NCI-H345 treated with DMSO at 0.1 percent for 48 hours (cell line): Measurements from ENCODE around the gene ABI3BP.
"Not testable (repeated sequence)": the region's sequence is repeated elsewhere in the genome, so short reads cannot be mapped to it uniquely, and the experiment has no call there.

Experiments used
- DNase-seq: peaks from one replicate; lab custom pipeline; 2025; ENCODE audit not compliant: unreplicated experiment; lab: John Stamatoyannopoulos, UW

ABI3BP gene

DNA sequence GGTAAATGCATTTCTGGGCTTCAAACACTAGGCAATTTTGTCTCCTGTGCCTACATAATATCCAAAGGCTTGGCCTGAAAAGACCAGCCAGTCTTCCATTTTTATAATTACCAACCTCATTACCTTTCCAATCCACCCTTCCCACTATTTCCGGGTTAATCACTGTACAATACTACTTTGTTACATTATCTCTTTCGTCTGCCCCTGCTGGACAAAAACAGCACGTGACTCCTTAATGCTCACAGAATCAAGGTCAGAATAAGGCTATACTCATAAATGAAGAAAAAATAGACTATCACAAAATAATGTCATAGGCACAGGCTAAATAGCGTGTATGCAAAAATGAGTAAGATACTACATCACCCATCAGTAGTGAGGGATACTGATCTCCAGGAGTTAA is 40.1 kb downstream of the ABI3BP start:
- no peak for DNase-seq

DNA sequence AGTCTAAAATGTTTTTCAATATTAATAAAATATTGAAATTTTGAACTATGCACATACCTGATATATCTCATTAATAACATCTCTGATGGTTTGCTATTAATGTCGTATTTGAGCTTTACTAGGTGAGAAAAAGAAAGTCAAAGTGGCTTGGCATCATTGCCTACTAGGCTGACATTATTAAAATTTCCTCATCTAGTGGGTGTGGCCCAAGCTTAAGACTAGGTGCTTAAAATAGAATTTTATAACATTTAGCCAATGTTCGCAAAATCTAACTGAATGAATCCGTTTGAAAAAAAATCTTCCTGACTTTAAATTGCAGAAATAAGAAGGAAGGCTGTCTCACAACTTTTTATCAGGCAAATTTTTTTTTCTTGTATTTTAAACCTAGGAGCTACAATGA is 46.1 kb downstream of the ABI3BP start:
- DNase-seq, result no peak

DNA sequence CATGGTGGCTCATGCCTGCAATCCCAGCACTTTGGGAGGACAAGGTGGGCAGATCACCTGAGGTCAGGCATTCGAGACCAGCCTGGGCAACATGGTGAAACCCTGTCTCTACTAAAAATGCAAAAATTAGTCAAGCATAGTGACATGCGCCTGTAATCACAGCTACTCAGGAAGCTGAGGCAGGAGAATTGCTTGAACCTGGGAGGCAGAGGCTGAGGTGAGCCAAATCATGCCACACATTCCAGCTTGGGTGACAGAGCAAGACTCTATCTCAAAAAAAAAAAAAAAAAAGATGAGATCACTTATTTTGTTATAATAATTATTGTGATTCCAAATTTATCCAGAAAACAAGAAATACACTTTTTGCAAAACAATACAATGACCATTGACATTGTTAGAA is 47.1 kb downstream of the ABI3BP start:
- not testable (repeated sequence) for DNase-seq

DNA sequence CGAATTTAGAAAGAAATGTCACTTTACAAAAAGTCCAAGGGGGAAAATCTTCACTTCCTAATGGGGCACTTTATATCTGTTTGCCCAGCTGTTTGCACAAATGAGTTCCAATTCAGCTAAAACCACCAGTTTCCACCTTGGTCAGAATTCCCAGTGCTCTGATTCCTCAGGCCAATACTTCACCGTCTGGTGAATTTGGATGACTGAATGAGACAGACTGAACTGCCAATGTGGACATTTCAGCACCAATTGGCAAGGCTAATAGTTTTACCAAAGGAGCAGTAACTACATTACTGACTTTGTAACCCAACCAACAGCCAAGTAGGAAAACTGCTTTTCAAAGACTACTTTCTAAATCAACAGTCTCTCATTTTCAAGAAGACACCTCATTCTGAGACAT is 51.8 kb downstream of the ABI3BP start:
- DNase-seq, result no peak

DNA sequence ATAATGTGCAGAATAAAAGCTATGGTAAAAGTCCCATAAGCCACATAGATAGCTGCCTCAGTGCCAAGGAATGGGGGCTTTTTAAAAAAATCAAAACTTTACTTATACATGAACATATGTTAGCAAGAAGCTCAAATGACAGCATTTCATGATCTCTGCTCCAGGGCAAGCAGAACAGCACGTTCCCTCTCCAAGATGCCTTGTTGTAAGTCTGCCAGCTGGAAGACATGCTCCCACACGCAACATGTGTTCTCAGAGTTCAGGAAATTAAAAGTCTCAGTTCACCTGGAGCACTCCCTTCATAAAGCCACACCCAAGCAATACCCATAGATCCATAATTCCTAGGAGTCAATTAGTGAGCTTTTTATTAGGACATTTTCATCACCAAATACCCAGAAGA is 52.2 kb downstream of the ABI3BP start:
- no peak for DNase-seq

DNA sequence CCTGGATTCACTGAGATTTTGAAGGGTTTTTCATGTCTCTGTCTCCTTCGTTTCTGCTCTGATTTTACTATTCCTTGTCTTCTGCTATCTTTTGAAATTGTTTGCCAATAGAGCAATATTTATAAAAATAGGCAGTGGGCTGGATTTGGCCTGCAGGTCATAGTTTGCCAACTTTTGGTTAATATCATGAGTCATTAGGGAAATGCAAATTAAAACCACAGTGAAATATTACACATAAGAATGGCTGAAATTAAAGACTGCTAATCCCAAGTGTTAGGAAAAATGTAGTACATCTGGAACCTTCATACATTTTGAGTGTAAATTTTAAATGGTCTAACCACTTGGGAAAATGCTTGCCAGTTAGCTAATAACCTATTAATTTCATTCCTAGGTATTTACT is 56.3 kb downstream of the ABI3BP start:
- no peak for DNase-seq

DNA sequence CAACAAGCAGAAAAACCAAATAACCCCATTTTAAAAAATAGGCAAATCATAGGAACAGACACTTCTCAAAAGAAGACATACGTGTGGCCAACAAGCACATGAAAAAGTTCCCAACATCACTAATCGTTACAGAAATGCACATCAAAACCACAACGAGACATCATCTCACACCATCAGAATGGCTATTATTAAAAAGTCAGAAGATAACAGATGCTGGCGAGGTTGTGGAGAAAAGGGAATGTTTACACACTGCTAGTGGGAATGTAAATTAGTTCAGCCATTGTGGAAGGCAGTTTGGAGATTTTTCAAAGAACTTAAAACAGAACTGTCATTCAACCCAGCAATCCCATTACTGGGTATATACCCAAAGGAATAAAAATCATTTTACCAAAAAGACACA is 60.7 kb downstream of the ABI3BP start:
- DNase-seq, result no peak

DNA sequence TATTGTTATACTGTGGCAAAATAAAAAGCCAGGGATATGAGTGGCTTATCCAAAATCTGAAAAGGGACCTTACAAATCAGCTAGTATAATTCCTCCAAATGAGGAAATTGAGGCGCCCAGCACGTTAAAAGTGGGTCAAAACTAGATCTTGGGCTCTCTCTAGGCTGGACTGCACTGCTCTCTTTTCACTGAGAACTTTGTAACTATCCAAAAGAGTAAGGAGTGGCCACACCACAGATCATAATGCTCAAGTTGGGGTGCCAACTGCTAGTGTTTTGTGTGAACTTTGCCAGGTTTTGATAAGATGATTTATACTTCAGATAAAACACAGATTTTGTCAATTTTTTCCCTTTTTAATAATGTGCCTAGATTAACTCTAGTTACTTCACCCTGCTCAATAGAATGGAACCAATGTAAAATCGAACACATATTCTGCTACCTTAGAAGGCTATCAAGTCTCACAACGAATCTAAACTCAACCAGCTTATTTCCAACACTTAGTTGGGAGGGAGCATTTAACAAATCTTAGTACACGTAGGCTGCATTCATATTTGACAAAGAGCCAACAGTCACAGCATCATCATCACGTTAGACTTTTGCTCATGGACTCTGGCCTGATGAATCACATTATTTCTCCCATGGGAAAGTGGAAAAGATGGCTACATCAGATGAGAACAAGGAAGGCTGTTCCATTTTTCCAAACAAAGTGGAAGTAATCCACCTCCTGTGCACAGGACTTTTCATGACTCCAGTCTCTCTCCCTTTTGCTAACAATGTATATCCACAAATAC is 64.4 kb downstream of the ABI3BP start:
- DNase-seq, result no peak

DNA sequence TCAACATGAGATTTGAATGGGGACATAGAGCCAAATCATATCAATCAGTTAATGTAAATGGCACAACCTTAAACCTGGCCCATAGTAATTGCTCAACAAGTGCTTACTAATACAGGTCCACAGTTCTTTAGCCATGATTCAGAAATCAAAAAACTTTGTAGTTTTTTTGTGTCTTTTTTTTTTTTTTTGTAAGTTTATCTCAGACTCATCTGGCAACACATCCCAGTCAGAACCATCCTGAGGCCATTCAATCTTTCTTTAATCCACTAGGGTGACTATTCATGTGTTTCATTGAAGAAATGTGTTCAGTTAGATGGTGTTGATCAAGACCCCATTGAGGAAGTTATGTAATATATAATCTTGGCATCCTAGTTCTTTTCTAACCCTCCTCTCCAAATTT is 65.4 kb downstream of the ABI3BP start:
- no peak for DNase-seq

DNA sequence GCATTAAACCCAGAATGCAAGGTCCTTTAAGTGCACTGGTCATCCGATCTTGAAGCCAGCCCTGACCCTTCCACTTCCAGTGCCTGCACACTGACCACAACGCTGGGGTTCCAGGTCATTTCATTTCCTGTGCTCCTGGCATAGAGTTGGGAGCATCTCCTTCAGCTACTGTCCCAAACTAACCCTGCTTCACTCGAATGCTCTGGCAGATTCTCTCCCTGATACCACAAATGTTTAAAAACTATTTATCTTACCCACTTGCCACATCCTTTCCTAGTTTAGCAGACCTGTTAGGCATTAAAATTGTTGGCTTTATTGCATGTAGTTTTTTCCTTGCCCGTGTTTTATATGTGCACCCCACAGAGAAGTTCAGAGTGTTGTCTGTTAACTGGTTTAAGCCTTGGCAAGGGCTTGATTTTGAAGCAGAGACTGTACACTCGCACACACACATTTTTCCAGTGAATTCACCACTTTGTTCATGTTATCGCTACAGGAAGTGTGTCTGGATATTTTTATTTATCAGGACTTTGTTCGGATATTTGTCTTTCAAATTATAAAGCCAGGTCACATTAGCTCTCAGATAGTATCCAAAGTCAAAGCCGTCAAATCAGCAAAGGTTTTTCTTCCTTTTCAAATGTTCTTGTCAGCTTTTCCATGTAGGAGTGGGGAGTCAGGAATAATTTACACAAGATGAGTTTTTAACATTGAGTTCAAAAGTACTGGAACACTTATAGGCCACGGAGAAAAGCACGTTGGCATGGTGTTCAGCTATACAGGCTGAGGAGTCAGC is 77.3 kb downstream of the ABI3BP start:
- no peak for DNase-seq

DNA sequence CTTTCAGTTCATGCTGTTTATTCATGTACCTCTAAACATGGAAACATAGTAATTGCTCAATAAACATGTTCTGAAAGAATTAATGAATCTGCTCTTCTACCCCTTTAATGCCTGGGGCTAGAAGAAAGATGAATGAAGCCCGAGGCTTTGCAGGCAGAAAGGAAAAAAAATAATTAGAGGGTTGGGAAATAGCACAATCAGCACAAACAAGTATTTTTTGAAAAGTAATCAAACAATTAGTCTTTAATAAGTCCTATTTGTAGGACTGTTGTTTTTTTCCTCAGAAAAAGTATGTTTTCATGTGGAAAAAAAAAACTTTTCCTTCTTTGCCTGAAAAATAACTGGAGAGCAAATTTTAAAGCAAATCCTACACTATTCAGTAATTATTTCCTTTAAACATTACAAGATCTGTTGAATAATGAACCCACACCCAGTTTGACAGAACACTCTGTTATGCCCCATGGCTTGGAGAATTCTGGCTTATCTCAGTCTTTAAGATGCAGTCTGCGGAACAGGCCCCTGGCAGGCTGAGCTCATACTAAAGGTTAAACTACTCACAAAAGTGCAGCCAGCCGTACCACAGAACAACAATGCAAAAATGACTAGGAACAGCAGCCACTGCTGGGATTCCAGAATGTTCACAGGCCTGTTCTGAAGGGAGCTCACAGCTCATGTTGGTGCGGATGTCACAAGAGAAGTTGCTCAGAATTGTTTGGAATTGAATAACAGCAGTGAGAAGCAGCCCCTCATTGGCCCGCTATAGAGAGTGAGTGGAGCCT is 79.2 kb downstream of the ABI3BP start:
- DNase-seq, result no peak

DNA sequence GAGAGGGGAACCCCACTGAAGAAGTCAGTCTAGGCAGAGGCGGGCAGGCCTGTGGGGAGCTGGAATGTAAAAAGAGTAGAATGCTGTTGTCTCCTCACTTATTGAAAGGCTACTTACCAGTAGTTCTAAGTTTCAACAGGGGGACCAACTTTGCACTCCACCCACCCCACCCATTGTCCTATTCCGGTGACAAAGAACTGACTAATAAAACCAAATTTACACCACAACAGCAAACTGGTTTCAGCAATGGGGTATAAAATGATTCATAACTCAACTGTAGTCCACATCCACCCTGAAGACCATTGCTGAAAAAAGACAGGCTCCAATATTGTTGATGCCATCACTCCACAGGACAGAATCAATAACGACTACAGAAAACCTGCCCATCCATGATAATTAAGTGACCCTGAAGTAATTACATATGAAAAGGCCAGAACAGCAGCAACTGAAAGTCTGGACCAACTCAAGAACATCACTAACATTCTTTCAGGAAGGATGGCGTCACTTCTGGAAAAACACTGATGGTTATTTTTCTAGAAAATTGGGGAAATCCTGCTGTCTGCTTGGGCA is 80.2 kb downstream of the ABI3BP start:
- DNase-seq, result no peak

DNA sequence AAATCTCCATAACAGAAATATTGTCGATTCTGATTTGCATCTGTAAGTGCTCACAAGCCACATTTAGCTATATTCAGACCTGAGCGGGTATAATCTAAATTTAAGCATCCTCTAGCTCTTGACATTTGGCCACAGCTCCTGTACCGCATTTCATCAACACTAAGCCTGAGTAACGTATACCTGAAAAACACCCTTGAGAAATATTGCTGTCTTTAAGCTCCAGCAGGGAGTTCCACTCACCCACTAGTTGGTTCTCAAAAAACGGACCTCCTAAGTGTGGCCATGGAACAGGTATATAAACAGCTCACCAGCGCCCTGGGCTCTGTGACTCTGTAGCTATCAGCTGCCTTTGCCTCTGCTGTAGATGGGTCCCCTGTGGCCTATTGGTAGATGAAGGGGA is 80.7 kb downstream of the ABI3BP start:
- no peak for DNase-seq

DNA sequence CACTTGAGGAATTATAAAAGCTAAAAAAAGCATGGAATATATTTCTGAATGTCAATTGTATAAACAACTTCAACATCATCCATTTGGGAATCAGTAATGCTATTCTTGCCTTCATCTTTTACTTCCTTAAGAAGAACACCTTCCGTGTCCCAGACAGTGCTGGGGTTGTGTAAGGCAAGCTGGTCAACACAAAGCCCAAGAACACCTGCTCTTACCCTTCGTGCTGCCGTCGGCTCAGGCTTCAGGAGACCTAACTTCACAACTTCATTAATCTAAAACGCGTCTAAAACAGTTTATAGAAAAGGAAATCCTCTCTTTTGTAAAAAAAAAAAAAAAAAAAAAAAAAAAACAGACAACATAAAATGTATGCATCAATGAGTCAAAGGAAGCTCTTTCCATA is 81.3 kb downstream of the ABI3BP start:
- DNase-seq, result no peak

DNA sequence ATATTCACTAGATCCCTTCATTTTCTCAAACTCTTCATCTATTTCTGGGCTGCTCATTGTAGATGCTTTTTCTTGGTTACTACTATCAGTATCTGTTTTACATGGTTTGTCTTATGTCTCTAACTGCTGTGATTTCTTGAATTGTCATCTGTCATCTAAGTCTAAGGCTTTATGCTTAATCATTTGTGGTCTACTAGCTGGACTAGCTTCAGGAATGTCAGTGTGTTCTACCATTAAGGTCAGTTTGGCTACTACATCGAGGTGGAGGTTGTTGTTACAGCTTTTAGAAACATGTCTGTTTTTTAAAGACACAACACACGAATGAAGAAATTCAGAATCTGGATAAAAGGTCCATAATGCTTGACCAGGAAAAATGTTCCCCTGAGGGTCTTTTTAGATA is 82.2 kb downstream of the ABI3BP start:
- no peak for DNase-seq

DNA sequence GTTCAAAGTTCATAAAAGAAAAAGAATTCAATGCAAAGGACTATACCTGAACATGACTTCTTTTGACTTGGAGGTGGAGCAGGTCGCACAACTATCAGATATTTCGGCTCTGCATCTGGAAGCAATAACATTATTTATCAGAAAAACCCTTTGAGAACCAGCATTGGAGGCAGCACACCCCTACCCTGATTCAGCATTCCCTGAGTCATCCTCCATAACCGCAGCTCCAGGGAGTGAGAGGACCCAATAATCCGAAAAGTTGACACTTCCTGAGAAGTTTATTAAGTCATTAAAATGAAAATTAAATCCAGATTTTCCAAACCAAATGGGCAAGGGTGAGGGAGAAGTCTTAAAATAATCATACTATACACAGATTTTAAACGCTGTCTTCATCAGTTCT is 90.6 kb downstream of the ABI3BP start:
- no peak for DNase-seq

DNA sequence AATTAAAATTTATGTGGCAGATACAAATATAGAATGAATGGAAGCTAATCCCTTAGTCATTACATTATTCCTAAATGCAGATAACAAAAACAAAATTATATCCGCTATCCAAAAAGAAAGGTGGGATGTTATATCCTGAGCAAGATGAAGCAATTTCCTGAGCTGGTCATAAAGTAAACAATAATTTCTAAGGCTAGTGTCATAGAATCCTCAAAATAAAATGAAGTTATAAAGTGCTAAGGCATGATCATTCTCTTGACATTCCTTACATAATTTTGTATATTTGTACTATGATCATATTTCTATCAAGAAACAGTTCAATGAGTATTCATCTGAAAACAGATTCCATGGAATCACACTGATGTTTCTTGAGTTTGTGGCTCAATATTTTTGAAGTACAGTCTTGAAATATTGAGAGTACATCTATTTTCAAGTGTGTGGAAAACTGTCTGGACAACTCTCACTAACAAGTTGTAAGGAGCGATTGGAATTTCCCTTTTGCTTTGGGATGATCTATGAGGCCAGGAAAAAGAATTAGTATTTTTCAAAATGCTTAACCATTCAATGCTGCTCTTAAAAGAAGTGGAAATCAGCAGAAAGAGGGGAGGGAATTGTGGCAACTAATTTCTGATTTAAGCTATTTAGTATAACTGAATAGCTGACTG is 92.4 kb downstream of the ABI3BP start:
- no peak for DNase-seq

DNA sequence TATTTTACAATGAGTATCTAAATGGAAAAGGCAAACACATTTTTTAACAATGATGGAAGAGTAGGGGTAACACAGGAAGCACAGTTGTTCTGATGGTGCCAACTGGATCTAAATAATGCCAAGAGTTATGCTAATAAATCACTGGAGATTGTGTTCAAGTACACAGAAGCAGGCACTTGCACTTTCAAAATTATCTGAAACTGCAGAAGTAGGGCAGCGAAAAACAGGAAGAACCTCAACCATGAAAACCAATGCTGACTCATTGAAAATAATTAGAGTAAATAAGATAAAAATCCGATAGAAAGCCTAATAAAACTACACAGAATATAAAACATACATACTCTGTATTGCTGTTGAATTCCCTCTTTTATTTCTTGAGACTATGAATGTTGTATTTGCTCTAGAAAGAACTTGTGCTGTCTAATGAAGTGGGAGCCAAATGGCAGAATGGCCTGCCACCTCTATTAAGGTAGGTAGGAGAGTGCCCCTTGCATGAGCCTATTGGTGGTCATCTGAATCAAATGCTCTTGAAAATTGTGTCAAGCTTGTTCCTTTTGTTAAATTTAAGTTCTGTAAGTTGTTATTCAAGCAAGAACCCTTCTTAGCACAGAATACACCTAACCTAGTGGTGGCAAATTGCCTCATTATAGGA is 93.7 kb downstream of the ABI3BP start:
- DNase-seq, result no peak

DNA sequence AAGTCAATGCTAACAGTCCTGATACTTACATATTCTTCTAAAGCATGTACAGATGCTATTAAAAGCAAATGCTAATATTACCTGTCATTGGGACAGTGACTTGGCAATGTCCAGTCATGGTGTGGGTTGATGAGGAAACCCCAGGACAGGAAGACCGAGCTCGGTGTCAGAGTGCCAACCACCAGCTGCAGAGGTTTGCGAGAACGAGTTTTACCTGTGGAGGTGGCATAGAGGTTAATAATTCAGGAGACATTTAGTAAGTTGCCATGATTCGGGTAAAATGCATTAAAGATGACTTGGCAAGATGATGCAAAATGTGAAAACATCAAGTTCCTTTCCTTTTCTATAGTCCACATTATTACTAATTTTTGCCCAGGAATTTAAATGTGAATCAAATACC is 94.5 kb downstream of the ABI3BP start:
- DNase-seq, result no peak

DNA sequence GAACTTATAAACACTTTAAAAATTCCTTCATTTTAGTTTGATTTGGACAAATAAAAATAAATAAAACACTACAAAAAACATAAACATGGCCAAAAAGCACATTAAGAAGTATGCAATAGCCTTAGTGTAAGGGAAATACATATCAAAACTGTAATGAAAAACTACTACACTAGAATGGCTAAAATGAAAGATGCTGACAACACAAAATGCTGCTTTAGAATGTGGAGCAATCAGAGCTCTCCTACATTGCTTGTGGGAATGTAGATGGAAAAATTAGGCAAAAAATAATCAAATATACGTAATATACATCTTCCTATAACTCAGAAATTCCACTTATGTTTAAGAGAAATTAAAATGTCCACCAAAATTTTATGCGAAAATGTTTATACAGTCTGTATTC is 96.2 kb downstream of the ABI3BP start:
- DNase-seq, result no peak
